ENCODE data around the gene LMNTD1. TPM values are rescaled to one million over a fixed set of nuclear protein-coding genes. Genes with fewer than 3 reads are reported as not detected.

Gene LMNTD1
- total and polyA plus RNA-seq, 2 experiments from 2014 or later = not detected

DNA sequence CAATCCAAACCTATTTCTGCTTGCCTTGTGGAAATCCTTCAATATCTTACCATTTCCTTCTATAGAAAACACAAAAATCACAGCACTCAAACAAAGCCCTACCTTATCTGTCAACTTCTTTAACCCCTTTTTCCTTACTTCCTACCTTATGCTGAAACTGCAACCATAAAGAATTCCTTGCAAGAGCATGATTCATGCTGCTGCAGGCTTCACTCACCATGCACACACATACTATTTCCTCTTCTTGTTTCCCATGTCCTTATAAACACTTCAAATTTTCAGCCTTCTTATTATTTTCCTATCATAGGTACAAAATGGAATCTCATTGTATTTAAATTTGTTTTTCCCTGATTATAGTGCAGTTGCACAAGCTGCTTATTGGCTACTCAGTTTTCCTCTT lies 23.3 kb downstream of the LMNTD1 start:
- TF ChIP-seq ETS1 (IDR thresholded peaks at IDR 0.05) (no peak), CREB1 (CRISPR knock-in tag; IDR thresholded peaks at IDR 0.05; ENCODE audit: low read depth) (no peak), EZH2 (IDR thresholded peaks at IDR 0.05; ENCODE audit: low read depth, unreplicated experiment) (no peak), ZNF331 (CRISPR knock-in tag; IDR thresholded peaks at IDR 0.05; ENCODE audit: low read depth) (no peak), POLR2AphosphoS5 (IDR thresholded peaks at IDR 0.05; ENCODE audit: low read depth) (no peak), STAT1 (IDR thresholded peaks at IDR 0.05; ENCODE audit: unreplicated experiment) (no peak), JUNB (IDR thresholded peaks at IDR 0.05; ENCODE audit: unreplicated experiment) (no peak), ZNF114 (CRISPR knock-in tag; IDR thresholded peaks at IDR 0.05) (no peak)
- TF ChIP-seq, protein P1, sequence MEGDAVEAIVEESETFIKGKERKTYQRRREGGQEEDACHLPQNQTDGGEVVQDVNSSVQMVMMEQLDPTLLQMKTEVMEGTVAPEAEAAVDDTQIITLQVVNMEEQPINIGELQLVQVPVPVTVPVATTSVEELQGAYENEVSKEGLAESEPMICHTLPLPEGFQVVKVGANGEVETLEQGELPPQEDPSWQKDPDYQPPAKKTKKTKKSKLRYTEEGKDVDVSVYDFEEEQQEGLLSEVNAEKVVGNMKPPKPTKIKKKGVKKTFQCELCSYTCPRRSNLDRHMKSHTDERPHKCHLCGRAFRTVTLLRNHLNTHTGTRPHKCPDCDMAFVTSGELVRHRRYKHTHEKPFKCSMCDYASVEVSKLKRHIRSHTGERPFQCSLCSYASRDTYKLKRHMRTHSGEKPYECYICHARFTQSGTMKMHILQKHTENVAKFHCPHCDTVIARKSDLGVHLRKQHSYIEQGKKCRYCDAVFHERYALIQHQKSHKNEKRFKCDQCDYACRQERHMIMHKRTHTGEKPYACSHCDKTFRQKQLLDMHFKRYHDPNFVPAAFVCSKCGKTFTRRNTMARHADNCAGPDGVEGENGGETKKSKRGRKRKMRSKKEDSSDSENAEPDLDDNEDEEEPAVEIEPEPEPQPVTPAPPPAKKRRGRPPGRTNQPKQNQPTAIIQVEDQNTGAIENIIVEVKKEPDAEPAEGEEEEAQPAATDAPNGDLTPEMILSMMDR (conservative IDR thresholded peaks at IDR 0.05; ENCODE audit: low read depth in 2 of 2) = no peak
- TF ChIP-seq, protein P2, sequence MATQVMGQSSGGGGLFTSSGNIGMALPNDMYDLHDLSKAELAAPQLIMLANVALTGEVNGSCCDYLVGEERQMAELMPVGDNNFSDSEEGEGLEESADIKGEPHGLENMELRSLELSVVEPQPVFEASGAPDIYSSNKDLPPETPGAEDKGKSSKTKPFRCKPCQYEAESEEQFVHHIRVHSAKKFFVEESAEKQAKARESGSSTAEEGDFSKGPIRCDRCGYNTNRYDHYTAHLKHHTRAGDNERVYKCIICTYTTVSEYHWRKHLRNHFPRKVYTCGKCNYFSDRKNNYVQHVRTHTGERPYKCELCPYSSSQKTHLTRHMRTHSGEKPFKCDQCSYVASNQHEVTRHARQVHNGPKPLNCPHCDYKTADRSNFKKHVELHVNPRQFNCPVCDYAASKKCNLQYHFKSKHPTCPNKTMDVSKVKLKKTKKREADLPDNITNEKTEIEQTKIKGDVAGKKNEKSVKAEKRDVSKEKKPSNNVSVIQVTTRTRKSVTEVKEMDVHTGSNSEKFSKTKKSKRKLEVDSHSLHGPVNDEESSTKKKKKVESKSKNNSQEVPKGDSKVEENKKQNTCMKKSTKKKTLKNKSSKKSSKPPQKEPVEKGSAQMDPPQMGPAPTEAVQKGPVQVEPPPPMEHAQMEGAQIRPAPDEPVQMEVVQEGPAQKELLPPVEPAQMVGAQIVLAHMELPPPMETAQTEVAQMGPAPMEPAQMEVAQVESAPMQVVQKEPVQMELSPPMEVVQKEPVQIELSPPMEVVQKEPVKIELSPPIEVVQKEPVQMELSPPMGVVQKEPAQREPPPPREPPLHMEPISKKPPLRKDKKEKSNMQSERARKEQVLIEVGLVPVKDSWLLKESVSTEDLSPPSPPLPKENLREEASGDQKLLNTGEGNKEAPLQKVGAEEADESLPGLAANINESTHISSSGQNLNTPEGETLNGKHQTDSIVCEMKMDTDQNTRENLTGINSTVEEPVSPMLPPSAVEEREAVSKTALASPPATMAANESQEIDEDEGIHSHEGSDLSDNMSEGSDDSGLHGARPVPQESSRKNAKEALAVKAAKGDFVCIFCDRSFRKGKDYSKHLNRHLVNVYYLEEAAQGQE (IDR thresholded peaks at IDR 0.05; ENCODE audit: unreplicated experiment) = no peak

DNA sequence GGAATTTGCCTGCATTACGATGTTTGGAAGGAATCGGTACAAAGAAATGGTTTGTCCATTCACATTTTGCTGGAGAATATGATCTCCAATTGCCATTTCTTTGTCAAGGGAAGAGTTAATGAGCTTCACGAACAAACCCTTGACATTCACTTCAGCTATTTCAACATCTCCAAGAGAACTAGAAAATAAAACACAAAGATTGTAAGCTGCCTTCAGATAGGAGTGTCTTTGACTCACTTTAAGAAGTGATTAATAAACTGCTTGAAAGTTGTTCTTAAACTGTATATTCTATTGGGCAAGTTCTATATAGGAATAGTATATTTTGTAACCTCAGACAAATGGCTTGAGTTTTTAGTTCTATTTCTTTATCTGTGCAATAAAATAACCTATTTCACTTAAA lies 26.3 kb downstream of the LMNTD1 start:
- no peak overlapping the region for H3K4me3 ChIP-seq
- no peaks in the 10 kb centered on the region for H4K20me1 ChIP-seq (replicated peaks; ENCODE audit: insufficient read depth)
- Mint-ChIP-seq H3K9me3 (no peaks in the 10 kb centered on the region), H3K4me3 (no peak overlapping the region), H3K36me3 (ENCODE audit: low read depth) (no peaks in the 10 kb centered on the region), H3K27ac (no peak overlapping the region), H3K4me1 (no peaks in the 10 kb centered on the region), H3K27me3 (ENCODE audit: insufficient read depth, low read depth, poor library complexity) (no peaks in the 10 kb centered on the region)
- no peak overlapping the region for H3K27ac ChIP-seq (ENCODE audit: low read depth)
- no peaks in the 10 kb centered on the region for H3K27me3 ChIP-seq (ENCODE audit: insufficient read depth)
- no peaks in the 10 kb centered on the region for H3K4me1 ChIP-seq (ENCODE audit: insufficient read depth)
- H3K36me3 ChIP-seq (ENCODE audit: insufficient read depth) = no peaks in the 10 kb centered on the region
- no peaks in the 10 kb centered on the region for H3K9me2 ChIP-seq (ENCODE audit: insufficient read depth)
- no peak overlapping the region for H3K4me2 ChIP-seq
- no peaks in the 10 kb centered on the region for H3K79me2 ChIP-seq (replicated peaks; ENCODE audit: insufficient read depth)
- DNase-seq (ENCODE audit: low spot score) (no peak), ATAC-seq (no peak)
- H2AFZ ChIP-seq = no peak overlapping the region
- H3F3A ChIP-seq (replicated peaks; ENCODE audit: low read depth) = no peaks in the 10 kb centered on the region
- TF ChIP-seq ZNF114 (CRISPR knock-in tag; IDR thresholded peaks at IDR 0.05) (no peak), ETS1 (IDR thresholded peaks at IDR 0.05) (no peak), STAT1 (IDR thresholded peaks at IDR 0.05; ENCODE audit: unreplicated experiment) (no peak), NANOG (IDR thresholded peaks at IDR 0.05; ENCODE audit: borderline replicate concordance) (no peak), CREB1 (CRISPR knock-in tag; IDR thresholded peaks at IDR 0.05; ENCODE audit: low read depth) (no peak), EZH2phosphoT487 (IDR thresholded peaks at IDR 0.05; ENCODE audit: unreplicated experiment) (no peak), JUNB (IDR thresholded peaks at IDR 0.05; ENCODE audit: unreplicated experiment) (no peak), ZNF331 (CRISPR knock-in tag; IDR thresholded peaks at IDR 0.05; ENCODE audit: low read depth) (no peak)
- TF ChIP-seq, protein P2 (IDR thresholded peaks at IDR 0.05; ENCODE audit: unreplicated experiment) = no peak

More for the DNA sequence above, 23.3 kb downstream of the LMNTD1 start:
- Mint-ChIP-seq H3K27me3 (ENCODE audit: insufficient read depth, low read depth, poor library complexity) (no peaks in the 10 kb centered on the region), H3K27ac (no peak overlapping the region), H3K9me3 (no peaks in the 10 kb centered on the region), H3K36me3 (ENCODE audit: low read depth) (no peaks in the 10 kb centered on the region), H3K4me3 (no peak overlapping the region), H3K4me1 (no peaks in the 10 kb centered on the region)
- ATAC-seq (no peak), DNase-seq (ENCODE audit: low spot score) (no peak)
- Histone ChIP-seq H3F3A (replicated peaks; ENCODE audit: low read depth) (no peaks in the 10 kb centered on the region), H3K36me3 (ENCODE audit: insufficient read depth) (no peaks in the 10 kb centered on the region), H3K27me3 (ENCODE audit: insufficient read depth) (no peaks in the 10 kb centered on the region), H3K4me3 (no peak overlapping the region), H3K9me2 (ENCODE audit: insufficient read depth) (no peaks in the 10 kb centered on the region), H3K79me2 (replicated peaks; ENCODE audit: insufficient read depth) (no peaks in the 10 kb centered on the region), H3K4me1 (ENCODE audit: insufficient read depth) (no peaks in the 10 kb centered on the region), H3K27ac (ENCODE audit: low read depth) (no peak overlapping the region), H4K20me1 (replicated peaks; ENCODE audit: insufficient read depth) (no peaks in the 10 kb centered on the region), H3K4me2 (no peak overlapping the region), H2AFZ (no peak overlapping the region)

Data from GM23338 (cell line).